Upper lobe of right lung (tissue), 1 donor: Measurements from ENCODE around the gene ZC3H10. TPM values are rescaled to one million over a fixed set of nuclear protein-coding genes. Genes with fewer than 3 reads are reported as not detected.
A peak's percentile ranks its signal among the peaks of the same experiment; 100 is the strongest.

ENCODE experiments used
- ATAC-seq: fragments of 200-7000 bp; cut with Tn5 transposase; one replicate; pipeline ENCODE4 v1.9.1; 2020; ENCODE audit warnings: mild to moderate bottlenecking, moderate library complexity
- DNase-seq: peaks from one replicate; pipeline ENCODE4 v3.0.0-alpha.2; 2020
- H3K27ac ChIP-seq: fragments of 200-600 bp; one replicate; pipeline ENCODE4 v1.8.0; 2022
- H3K27me3 ChIP-seq: fragments of 200-600 bp; one replicate; pipeline ENCODE4 v1.8.0; 2022; ENCODE audit warnings: mild to moderate bottlenecking
- H3K36me3 ChIP-seq: fragments of 200-600 bp; one replicate; pipeline ENCODE4 v1.8.0; 2022
- H3K4me1 ChIP-seq: fragments of 200-600 bp; one replicate; pipeline ENCODE4 v1.8.0; 2022
- H3K4me3 ChIP-seq: fragments of 200-600 bp; one replicate; pipeline ENCODE4 v1.8.0; 2022; ENCODE audit warnings: mild to moderate bottlenecking
- H3K9me3 ChIP-seq: fragments of 200-600 bp; one replicate; pipeline ENCODE4 v1.8.0; 2022
- intact Hi-C: fragments of 100-400 bp; cut with DNase I; formaldehyde crosslinking; loops from one replicate; pipeline ENCODE4 v1.11.0; 2022
- total RNA-seq: library from RNA; stranded (reverse); fragmentation: NEBNext Ultra II Directional; extraction: Animal tissue kit (Norgen Biotek cat#: 25700); gene quantifications from one replicate; pipeline ENCODE4 v1.2.1, GENCODE V29; 2021
- TF ChIP-seq, protein P1 (sequence below): fragments of 200-600 bp; IDR thresholded peaks from one replicate; pipeline ENCODE4 v1.8.0; 2022; ENCODE audit warnings: antibody characterized with exemption
- donor health status: DM: no; HTN: yes; CAD: no; lungs with severe emphysema.

The ZC3H10 gene
- total RNA-seq, 1 donor from 2014 or later: 8.4 TPM

DNA sequence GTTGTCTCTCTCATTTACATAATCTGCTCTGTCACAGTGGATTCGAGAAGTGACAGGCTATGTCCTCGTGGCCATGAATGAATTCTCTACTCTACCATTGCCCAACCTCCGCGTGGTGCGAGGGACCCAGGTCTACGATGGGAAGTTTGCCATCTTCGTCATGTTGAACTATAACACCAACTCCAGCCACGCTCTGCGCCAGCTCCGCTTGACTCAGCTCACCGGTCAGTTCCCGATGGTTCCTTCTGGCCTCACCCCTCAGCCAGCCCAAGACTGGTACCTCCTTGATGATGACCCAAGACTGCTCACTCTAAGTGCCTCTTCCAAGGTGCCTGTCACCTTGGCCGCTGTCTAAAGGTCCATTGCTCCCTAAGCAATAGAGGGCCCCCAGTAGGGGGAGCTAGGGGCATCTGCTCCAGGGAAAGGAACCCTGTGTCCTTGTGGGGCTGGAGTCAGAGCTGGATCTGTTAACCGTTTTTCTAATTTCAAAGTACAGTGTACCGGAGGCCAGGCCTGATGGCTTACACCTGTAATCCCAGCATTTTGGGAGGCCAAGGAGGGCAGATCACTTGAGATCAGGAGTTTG, 33.0 kb upstream of the ZC3H10 start:
- ATAC-seq (peak; percentile 3), DNase-seq (no peak)
- H3K27ac ChIP-seq: no peak overlapping the region
- no peak overlapping the region for H3K4me3 ChIP-seq
- H3K27me3 ChIP-seq: peaks cover 11% of the 10 kb centered on the region
- no peaks in the 10 kb centered on the region for H3K9me3 ChIP-seq
- H3K36me3 ChIP-seq: no peaks in the 10 kb centered on the region
- TF ChIP-seq, protein P1, sequence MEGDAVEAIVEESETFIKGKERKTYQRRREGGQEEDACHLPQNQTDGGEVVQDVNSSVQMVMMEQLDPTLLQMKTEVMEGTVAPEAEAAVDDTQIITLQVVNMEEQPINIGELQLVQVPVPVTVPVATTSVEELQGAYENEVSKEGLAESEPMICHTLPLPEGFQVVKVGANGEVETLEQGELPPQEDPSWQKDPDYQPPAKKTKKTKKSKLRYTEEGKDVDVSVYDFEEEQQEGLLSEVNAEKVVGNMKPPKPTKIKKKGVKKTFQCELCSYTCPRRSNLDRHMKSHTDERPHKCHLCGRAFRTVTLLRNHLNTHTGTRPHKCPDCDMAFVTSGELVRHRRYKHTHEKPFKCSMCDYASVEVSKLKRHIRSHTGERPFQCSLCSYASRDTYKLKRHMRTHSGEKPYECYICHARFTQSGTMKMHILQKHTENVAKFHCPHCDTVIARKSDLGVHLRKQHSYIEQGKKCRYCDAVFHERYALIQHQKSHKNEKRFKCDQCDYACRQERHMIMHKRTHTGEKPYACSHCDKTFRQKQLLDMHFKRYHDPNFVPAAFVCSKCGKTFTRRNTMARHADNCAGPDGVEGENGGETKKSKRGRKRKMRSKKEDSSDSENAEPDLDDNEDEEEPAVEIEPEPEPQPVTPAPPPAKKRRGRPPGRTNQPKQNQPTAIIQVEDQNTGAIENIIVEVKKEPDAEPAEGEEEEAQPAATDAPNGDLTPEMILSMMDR: peak; percentile 41
- intact Hi-C loops: no loop called here
- H3K4me1 ChIP-seq: peaks cover 11% of the 10 kb centered on the region

DNA sequence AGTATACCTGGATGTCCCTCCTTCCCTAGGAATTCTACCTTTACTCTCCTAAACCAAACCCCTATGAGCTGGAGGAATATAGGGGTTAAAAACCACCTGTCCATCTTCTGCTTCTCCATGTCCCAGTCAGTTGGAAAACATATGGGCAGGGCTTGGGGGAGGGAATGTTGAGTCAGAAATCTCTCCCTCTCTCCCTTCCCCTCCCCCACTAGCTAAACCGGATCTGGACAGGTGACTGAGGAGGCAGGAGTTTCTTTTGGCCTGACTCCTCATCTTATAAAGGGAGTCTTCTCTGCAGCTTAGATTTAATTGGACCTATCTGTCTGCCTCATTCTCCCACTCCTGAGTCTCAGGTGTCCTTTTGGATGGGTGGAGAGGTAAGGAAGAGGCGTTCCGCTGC, 32.0 kb upstream of the ZC3H10 start:
- Histone ChIP-seq H3K9me3 (no peaks in the 10 kb centered on the region), H3K27me3 (peaks cover 1% of the 10 kb centered on the region), H3K4me1 (peaks cover 7% of the 10 kb centered on the region), H3K27ac (no peak overlapping the region), H3K4me3 (no peak overlapping the region), H3K36me3 (no peaks in the 10 kb centered on the region)
- intact Hi-C loops: no loop called here
- peak; percentile 44 for ATAC-seq
- no peak for DNase-seq
- TF ChIP-seq, protein P1: no peak

GRCh38 chr12:56086608-56087007, 31.5 kb upstream of the ZC3H10 start:
- Histone ChIP-seq H3K4me3 (no peak overlapping the region), H3K4me1 (peaks cover 7% of the 10 kb centered on the region), H3K27me3 (no peaks in the 10 kb centered on the region), H3K27ac (no peak overlapping the region), H3K36me3 (no peaks in the 10 kb centered on the region), H3K9me3 (no peaks in the 10 kb centered on the region)
- no peak for ATAC-seq
- DNase-seq: no peak
- intact Hi-C loops: no loop called here
- TF ChIP-seq, protein P1: no peak

DNA sequence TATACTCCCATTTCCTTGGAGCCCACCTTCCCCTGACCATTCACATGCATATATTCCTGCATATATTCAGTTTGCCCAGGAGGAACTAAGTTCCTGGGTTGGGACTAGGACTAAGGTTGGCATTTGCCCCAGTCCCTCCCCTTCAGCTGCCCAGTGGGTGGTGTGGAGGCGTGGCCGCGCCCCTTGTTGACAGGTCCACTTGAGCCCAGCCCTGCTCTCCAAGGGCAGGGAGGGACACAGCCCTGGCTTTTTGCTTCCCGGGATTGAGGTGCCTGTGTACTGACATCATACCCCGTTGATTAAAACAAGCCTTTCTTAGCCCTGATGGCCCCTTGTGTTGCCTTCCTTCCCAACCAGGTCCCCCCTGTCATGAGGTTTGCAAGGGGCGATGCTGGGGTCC, 30.8 kb upstream of the ZC3H10 start:
- TF ChIP-seq, protein P1: no peak
- peak; percentile 96 for DNase-seq
- H3K27ac ChIP-seq: peak overlapping the region; percentile 72
- no peaks in the 10 kb centered on the region for H3K9me3 ChIP-seq
- no peaks in the 10 kb centered on the region for H3K36me3 ChIP-seq
- peak; percentile 97 for ATAC-seq
- no peak overlapping the region for H3K4me3 ChIP-seq
- intact Hi-C loops: no loop called here
- H3K27me3 ChIP-seq: no peaks in the 10 kb centered on the region
- H3K4me1 ChIP-seq: peaks cover 7% of the 10 kb centered on the region

DNA sequence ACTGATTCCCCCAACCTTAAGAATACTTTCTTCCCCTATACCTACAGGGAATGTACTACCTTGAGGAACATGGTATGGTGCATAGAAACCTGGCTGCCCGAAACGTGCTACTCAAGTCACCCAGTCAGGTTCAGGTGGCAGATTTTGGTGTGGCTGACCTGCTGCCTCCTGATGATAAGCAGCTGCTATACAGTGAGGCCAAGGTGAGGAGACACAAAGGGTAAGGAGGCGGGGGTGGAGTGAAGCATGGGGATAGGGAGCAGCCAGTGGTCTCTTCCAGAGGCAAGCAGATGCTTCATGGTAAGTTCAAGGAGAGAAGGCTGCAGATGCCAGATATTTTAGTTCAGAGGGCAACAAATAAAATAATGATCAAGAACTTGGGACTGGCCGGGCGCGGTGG, 20.3 kb upstream of the ZC3H10 start:
- no peaks in the 10 kb centered on the region for H3K27me3 ChIP-seq
- TF ChIP-seq, protein P1: no peak
- H3K4me3 ChIP-seq: no peak overlapping the region
- H3K9me3 ChIP-seq: no peaks in the 10 kb centered on the region
- H3K27ac ChIP-seq: no peak overlapping the region
- H3K4me1 ChIP-seq: no peaks in the 10 kb centered on the region
- DNase-seq (no peak), ATAC-seq (no peak)
- intact Hi-C loops: no loop called here
- peaks cover 10% of the 10 kb centered on the region for H3K36me3 ChIP-seq

- Histone ChIP-seq H3K4me1 (peaks cover 6% of the 10 kb centered on the region), H3K36me3 (peaks cover 10% of the 10 kb centered on the region), H3K27ac (no peak overlapping the region), H3K27me3 (no peaks in the 10 kb centered on the region), H3K9me3 (no peaks in the 10 kb centered on the region), H3K4me3 (no peak overlapping the region)
- intact Hi-C loops: no loop called here
- DNase-seq (no peak), ATAC-seq (no peak)
- TF ChIP-seq, protein P1: no peak
Observed at GRCh38 chr12:56098592-56098991, 19.5 kb upstream of the ZC3H10 start.
